Liver (tissue), 3 donors: Measurements from ENCODE around the gene NRIP1.

Experiments used
- EGR1 ChIP-seq, 2 donors: IDR thresholded peaks; 2 replicates each; pipeline ENCODE4 v1.6.1; 2016 to 2018; ENCODE audit warnings: antibody characterized with exemption in 2 of 2, low read depth in 2 of 2
- HNF4G ChIP-seq: IDR thresholded peaks from 2 replicates; pipeline ENCODE4 v1.6.1; 2016; ENCODE audit warnings: antibody characterized with exemption
- JUND ChIP-seq, 2 donors: IDR thresholded peaks; 2 replicates each; pipeline ENCODE4 v1.6.1; 2016; ENCODE audit warnings: antibody characterized with exemption in 2 of 2
- TAF1 ChIP-seq: conservative IDR thresholded peaks from 2 replicates; pipeline ENCODE4 v1.6.1; 2016; ENCODE audit warnings: antibody characterized with exemption, mild to moderate bottlenecking
- YY1 ChIP-seq: IDR thresholded peaks from 2 replicates; pipeline ENCODE4 v1.6.1; 2016; ENCODE audit warnings: antibody characterized with exemption, mild to moderate bottlenecking
- TF ChIP-seq, protein P1 (sequence below): fragments of 150-350 bp; IDR thresholded peaks from 2 replicates; pipeline ENCODE4 v1.5.1; 2017; ENCODE audit warnings: improper control_type of control experiment, low read depth, low read length; ENCODE audit not compliant: missing input control
- TF ChIP-seq, protein P2 (sequence below): IDR thresholded peaks from 2 replicates; pipeline ENCODE4 v1.6.1; 2016; ENCODE audit warnings: antibody characterized with exemption
- donor health status: healthy.
- donor health status: healthy.

DNA sequence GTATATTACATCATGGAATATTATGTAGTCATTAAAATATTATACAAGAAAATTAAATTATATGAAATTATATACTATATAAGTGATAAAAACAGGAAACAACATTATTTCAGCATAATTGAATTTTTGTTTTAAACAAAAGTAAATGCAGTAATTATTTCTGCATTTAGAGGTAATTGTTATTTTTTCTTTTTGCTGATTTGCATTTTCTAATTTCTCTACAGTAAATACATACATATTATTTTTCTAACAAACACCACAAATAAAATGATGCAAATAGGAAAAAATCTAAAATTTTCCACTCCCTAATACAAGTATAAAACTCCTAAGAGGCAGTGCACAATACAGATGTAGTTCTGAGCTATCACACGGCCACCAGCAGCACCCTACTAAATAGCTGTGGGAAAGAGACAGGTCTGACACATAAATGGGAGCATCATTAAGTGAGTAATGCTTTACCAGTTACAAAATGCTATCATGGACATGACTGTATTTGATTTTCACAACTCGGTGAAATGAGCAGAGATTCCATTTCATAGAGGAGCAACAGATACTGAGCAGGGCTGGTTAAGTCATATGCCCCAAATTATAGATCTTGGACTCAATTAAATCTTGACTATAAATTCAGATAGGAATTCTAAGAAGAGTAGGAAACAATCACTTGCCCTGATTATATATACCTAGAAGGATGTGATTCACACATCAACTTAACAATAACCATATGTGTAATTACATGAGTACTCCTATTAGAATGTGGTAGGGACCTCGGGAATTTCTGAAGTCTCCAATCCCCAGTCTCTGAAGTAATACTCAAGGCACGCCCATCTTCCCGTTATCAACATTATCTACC, 49.0 kb downstream of the NRIP1 start:
- TF ChIP-seq JUND (IDR thresholded peaks at IDR 0.05), result no peak
- TF ChIP-seq, protein P1, sequence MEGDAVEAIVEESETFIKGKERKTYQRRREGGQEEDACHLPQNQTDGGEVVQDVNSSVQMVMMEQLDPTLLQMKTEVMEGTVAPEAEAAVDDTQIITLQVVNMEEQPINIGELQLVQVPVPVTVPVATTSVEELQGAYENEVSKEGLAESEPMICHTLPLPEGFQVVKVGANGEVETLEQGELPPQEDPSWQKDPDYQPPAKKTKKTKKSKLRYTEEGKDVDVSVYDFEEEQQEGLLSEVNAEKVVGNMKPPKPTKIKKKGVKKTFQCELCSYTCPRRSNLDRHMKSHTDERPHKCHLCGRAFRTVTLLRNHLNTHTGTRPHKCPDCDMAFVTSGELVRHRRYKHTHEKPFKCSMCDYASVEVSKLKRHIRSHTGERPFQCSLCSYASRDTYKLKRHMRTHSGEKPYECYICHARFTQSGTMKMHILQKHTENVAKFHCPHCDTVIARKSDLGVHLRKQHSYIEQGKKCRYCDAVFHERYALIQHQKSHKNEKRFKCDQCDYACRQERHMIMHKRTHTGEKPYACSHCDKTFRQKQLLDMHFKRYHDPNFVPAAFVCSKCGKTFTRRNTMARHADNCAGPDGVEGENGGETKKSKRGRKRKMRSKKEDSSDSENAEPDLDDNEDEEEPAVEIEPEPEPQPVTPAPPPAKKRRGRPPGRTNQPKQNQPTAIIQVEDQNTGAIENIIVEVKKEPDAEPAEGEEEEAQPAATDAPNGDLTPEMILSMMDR, result no peak
- no peak for TF ChIP-seq EGR1 (IDR thresholded peaks at IDR 0.05; ENCODE audit: low read depth in 2 of 2)
- TF ChIP-seq, protein P2, sequence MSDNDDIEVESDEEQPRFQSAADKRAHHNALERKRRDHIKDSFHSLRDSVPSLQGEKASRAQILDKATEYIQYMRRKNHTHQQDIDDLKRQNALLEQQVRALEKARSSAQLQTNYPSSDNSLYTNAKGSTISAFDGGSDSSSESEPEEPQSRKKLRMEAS, result no peak
- no peak for TF ChIP-seq TAF1
- TF ChIP-seq YY1, result no peak
- no peak for TF ChIP-seq HNF4G
